ENCODE measurements around the gene AFF2.

Gene AFF2

GRCh38 chrX:148815218-148815961 lies 315.0 kb downstream of the AFF2 start:
- TF ChIP-seq CTCF (IDR thresholded peaks at IDR 0.05; ENCODE audit: control insufficient read depth, insufficient read depth, low read depth, low read length, missing control alignments) = no peak
- DNase-seq (ENCODE audit: low read depth) = no peak
- H3K4me3 ChIP-seq (ENCODE audit: control insufficient read depth, low read depth, low read length) = no peak overlapping the region

- no peak for DNase-seq (ENCODE audit: low read depth)
- no peak overlapping the region for H3K4me3 ChIP-seq (ENCODE audit: control insufficient read depth, low read depth, low read length)
- TF ChIP-seq CTCF (IDR thresholded peaks at IDR 0.05; ENCODE audit: control insufficient read depth, insufficient read depth, low read depth, low read length, missing control alignments) = no peak
Observed at GRCh38 chrX:148823986-148824385, 323.6 kb downstream of the AFF2 start.

DNA sequence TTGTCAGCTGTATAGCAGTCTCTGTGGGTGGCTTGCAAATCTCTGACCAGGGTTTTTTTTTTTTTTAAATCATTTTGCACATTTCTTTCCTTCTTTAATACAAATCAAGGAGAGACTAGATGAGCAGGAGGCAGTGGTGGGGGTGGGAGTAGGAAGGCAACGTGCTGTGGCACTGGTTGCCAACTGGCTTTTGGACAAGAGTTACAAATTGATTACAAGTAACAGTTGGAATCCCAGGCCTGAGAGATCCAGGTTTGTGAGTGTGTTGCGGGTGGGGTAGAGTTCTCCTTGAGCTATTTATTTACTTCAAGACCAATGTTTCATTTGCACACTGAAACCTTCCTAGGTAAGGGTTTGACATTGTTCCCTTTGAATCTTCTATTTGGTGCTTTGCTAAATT lies 325.3 kb downstream of the AFF2 start:
- no peak for TF ChIP-seq CTCF (IDR thresholded peaks at IDR 0.05; ENCODE audit: control insufficient read depth, insufficient read depth, low read depth, low read length, missing control alignments)
- DNase-seq (ENCODE audit: low read depth) = no peak
- H3K4me3 ChIP-seq (ENCODE audit: control insufficient read depth, low read depth, low read length) = no peak overlapping the region

GRCh38 chrX:148836741-148837140 lies 336.3 kb downstream of the AFF2 start:
- no peak for DNase-seq (ENCODE audit: low read depth)
- no peak for TF ChIP-seq CTCF (IDR thresholded peaks at IDR 0.05; ENCODE audit: control insufficient read depth, insufficient read depth, low read depth, low read length, missing control alignments)
- H3K4me3 ChIP-seq (ENCODE audit: control insufficient read depth, low read depth, low read length) = no peak overlapping the region

DNA sequence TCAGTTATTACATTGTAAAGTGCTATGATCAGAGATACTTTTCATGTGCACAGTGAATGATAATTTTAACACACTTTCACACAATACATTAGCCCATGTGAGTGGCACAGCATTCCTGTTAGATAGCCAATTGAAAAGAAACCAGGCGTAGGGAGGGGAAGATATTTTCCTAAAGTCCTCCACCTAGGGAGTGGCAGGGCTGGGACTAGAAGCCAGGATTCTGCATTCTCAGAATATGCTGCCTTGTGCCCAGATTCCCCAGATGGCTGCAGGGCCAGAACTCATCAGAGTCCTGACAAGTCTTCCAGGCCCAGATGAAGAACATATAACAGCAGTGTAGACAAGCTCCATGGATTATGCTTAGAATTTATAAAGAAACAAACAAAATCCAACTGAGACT lies 350.2 kb downstream of the AFF2 start:
- H3K4me3 ChIP-seq (ENCODE audit: control insufficient read depth, low read depth, low read length) = no peak overlapping the region
- no peak for TF ChIP-seq CTCF (IDR thresholded peaks at IDR 0.05; ENCODE audit: control insufficient read depth, insufficient read depth, low read depth, low read length, missing control alignments)
- no peak for DNase-seq (ENCODE audit: low read depth)

DNA sequence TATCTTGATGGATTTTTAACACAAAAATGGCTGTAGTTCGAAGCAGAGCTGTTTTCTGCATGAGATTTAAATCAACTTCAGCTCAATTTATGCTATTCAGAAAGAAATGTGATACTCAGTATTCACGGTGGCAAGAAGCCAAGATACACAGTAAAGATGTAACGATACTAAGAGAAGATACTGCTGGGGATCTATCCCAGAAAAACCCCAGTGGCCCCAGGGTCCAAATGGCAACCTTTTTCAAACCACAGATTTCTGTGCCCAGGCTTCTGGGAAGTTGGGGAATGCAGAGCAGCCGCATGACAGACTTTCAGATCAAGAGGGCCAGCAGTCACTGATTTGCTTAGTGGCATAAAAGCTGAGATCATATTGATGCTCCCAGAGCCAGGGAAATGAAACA lies 353.9 kb downstream of the AFF2 start:
- no peak for DNase-seq (ENCODE audit: low read depth)

More for the DNA sequence above, 353.9 kb downstream of the AFF2 start:
- no peak for TF ChIP-seq CTCF (IDR thresholded peaks at IDR 0.05; ENCODE audit: control insufficient read depth, insufficient read depth, low read depth, low read length, missing control alignments)
- no peak overlapping the region for H3K4me3 ChIP-seq (ENCODE audit: control insufficient read depth, low read depth, low read length)
